ENCODE data around the gene TMED10. TPM values are rescaled to one million over a fixed set of nuclear protein-coding genes. Genes with fewer than 3 reads are reported as not detected.

The TMED10 gene
- total and polyA plus RNA-seq, 4 experiments from 2014 or later, result 202 to 425 (median 278) TPM

- no peaks in the 10 kb centered on the region for H3K9me3 ChIP-seq (ENCODE audit: control insufficient read depth in 1 of 2, low read length in 2 of 2)
- intact Hi-C loops (cut with micrococcal nuclease), result no loop called here
- CTCF ChIA-PET (ENCODE audit: partially characterized antibody), result no interaction called here
- no peak overlapping the region for H3K4me3 ChIP-seq (ENCODE audit: low read length in 2 of 2)
- POLR2A ChIA-PET (ENCODE audit: partially characterized antibody), result interaction anchor here (1.0 to 1.6 kb wide), 3 partner anchors 14 to 42 kb away, joined by 3 to 6 read pairs (median 5); no protein-coding TSS in a partner anchor
- H3K27me3 Mint-ChIP-seq, result peaks cover 0 to 4% of the 10 kb centered on the region in 2 donors
- peaks cover 24% of the 10 kb centered on the region for H3K4me1 ChIP-seq (ENCODE audit: insufficient read depth, low read length)
- no peaks in the 10 kb centered on the region for H3K9me3 Mint-ChIP-seq
- no peaks in the 10 kb centered on the region for H3K27me3 ChIP-seq (ENCODE audit: insufficient read depth, low read length)
- peak overlapping the region in 1 of 8 donors; percentile 32 for H3K4me3 Mint-ChIP-seq
- H3K4me1 Mint-ChIP-seq, result peaks cover 13 to 38% (median 24%) of the 10 kb centered on the region in 4 donors
- H3K36me3 Mint-ChIP-seq, result no peaks in the 10 kb centered on the region
- H3K36me3 ChIP-seq (ENCODE audit: insufficient read depth, low read length), result no peaks in the 10 kb centered on the region
- H3K27ac Mint-ChIP-seq, result peak overlapping the region in 1 of 7 donors; percentile 17
- DNase-seq, result no peak
- no peak overlapping the region for H3K27ac ChIP-seq (ENCODE audit: low read depth, low read length)
These were observed 40.1 kb upstream of the TMED10 start for GRCh38 chr14:75216427-75217006.

GRCh38 chr14:75215520-75215919 is 39.1 kb upstream of the TMED10 start:
- Histone ChIP-seq H3K9me3 (ENCODE audit: control insufficient read depth in 1 of 2, low read length in 2 of 2) (no peaks in the 10 kb centered on the region), H3K27me3 (ENCODE audit: insufficient read depth, low read length) (no peaks in the 10 kb centered on the region), H3K4me1 (ENCODE audit: insufficient read depth, low read length) (peaks cover 24% of the 10 kb centered on the region), H3K36me3 (ENCODE audit: insufficient read depth, low read length) (no peaks in the 10 kb centered on the region), H3K27ac (ENCODE audit: low read depth, low read length) (no peak overlapping the region), H3K4me3 (ENCODE audit: low read length in 2 of 2) (no peak overlapping the region)
- Mint-ChIP-seq H3K4me3 (peak overlapping the region in 7 of 8 donors; percentile 49 to 87 (median 75)), H3K9me3 (no peaks in the 10 kb centered on the region), H3K27ac (peak overlapping the region in 5 of 7 donors; percentile 39 to 92 (median 58)), H3K36me3 (no peaks in the 10 kb centered on the region), H3K27me3 (peaks cover 0 to 4% of the 10 kb centered on the region in 2 donors), H3K4me1 (peaks cover 13 to 42% (median 24%) of the 10 kb centered on the region in 4 donors)
- DNase-seq, result no peak
- POLR2A ChIA-PET (ENCODE audit: partially characterized antibody), result interaction anchor here (1.0 to 1.6 kb wide), 2 partner anchors 15 to 33 kb away, joined by 3 to 6 read pairs; no protein-coding TSS in a partner anchor
- intact Hi-C loops (cut with micrococcal nuclease), result no loop called here
- CTCF ChIA-PET (ENCODE audit: partially characterized antibody), result no interaction called here

GRCh38 chr14:75214558-75214957 is 38.1 kb upstream of the TMED10 start:
- no peaks in the 10 kb centered on the region for H3K36me3 ChIP-seq (ENCODE audit: insufficient read depth, low read length)
- intact Hi-C loops (cut with micrococcal nuclease), result no loop called here
- H3K4me3 ChIP-seq (ENCODE audit: low read length in 2 of 2), result no peak overlapping the region
- no peaks in the 10 kb centered on the region for H3K9me3 ChIP-seq (ENCODE audit: control insufficient read depth in 1 of 2, low read length in 2 of 2)
- Mint-ChIP-seq H3K36me3 (no peaks in the 10 kb centered on the region), H3K4me1 (peaks cover 13 to 42% (median 24%) of the 10 kb centered on the region in 4 donors), H3K27me3 (peaks cover 0 to 4% of the 10 kb centered on the region in 2 donors), H3K9me3 (no peaks in the 10 kb centered on the region), H3K27ac (peak overlapping the region in 3 of 7 donors; percentile 1 to 55 (median 27)), H3K4me3 (peak overlapping the region in 6 of 8 donors; percentile 31 to 68 (median 45))
- ChIA-PET POLR2A (ENCODE audit: partially characterized antibody) (interaction anchor here (1.0 kb wide), 1 partner anchor 34 kb away, joined by 3 read pairs; no protein-coding TSS in a partner anchor), CTCF (ENCODE audit: partially characterized antibody) (interaction anchor here (0.7 kb wide), 2 partner anchors 14 to 18 kb away, joined by 3 to 4 read pairs; no protein-coding TSS in a partner anchor)
- no peak overlapping the region for H3K27ac ChIP-seq (ENCODE audit: low read depth, low read length)
- H3K4me1 ChIP-seq (ENCODE audit: insufficient read depth, low read length), result peaks cover 24% of the 10 kb centered on the region
- H3K27me3 ChIP-seq (ENCODE audit: insufficient read depth, low read length), result no peaks in the 10 kb centered on the region
- no peak for DNase-seq

GRCh38 chr14:75213172-75213571 is 36.8 kb upstream of the TMED10 start:
- peaks cover 24% of the 10 kb centered on the region for H3K4me1 ChIP-seq (ENCODE audit: insufficient read depth, low read length)
- Mint-ChIP-seq H3K36me3 (no peaks in the 10 kb centered on the region), H3K4me3 (no peak overlapping the region), H3K9me3 (no peaks in the 10 kb centered on the region), H3K27me3 (peaks cover 0 to 4% of the 10 kb centered on the region in 2 donors), H3K27ac (peak overlapping the region in 2 of 7 donors; percentile 25 to 39), H3K4me1 (peaks cover 13 to 42% (median 24%) of the 10 kb centered on the region in 4 donors)
- ChIA-PET POLR2A (ENCODE audit: partially characterized antibody) (no interaction called here), CTCF (ENCODE audit: partially characterized antibody) (no interaction called here)
- H3K36me3 ChIP-seq (ENCODE audit: insufficient read depth, low read length), result no peaks in the 10 kb centered on the region
- H3K9me3 ChIP-seq (ENCODE audit: control insufficient read depth in 1 of 2, low read length in 2 of 2), result no peaks in the 10 kb centered on the region
- DNase-seq, result no peak
- no peak overlapping the region for H3K27ac ChIP-seq (ENCODE audit: low read depth, low read length)
- H3K27me3 ChIP-seq (ENCODE audit: insufficient read depth, low read length), result no peaks in the 10 kb centered on the region
- intact Hi-C loops (cut with micrococcal nuclease), result no loop called here
- H3K4me3 ChIP-seq (ENCODE audit: low read length in 2 of 2), result no peak overlapping the region

GRCh38 chr14:75208843-75209242 is 32.4 kb upstream of the TMED10 start:
- no peaks in the 10 kb centered on the region for H3K9me3 Mint-ChIP-seq
- POLR2A ChIA-PET (ENCODE audit: partially characterized antibody), result no interaction called here
- no peaks in the 10 kb centered on the region for H3K9me3 ChIP-seq (ENCODE audit: control insufficient read depth in 1 of 2, low read length in 2 of 2)
- no peak overlapping the region for H3K4me3 ChIP-seq (ENCODE audit: low read length in 2 of 2)
- H3K4me1 Mint-ChIP-seq, result peaks cover 4 to 27% (median 14%) of the 10 kb centered on the region in 4 donors
- H3K4me3 Mint-ChIP-seq, result no peak overlapping the region
- no peaks in the 10 kb centered on the region for H3K36me3 Mint-ChIP-seq
- peaks cover 9% of the 10 kb centered on the region for H3K4me1 ChIP-seq (ENCODE audit: insufficient read depth, low read length)
- intact Hi-C loops (cut with micrococcal nuclease), result no loop called here
- no peak for DNase-seq
- no peaks in the 10 kb centered on the region for H3K27me3 ChIP-seq (ENCODE audit: insufficient read depth, low read length)
- CTCF ChIA-PET (ENCODE audit: partially characterized antibody), result no interaction called here
- no peak overlapping the region for H3K27ac ChIP-seq (ENCODE audit: low read depth, low read length)
- H3K27ac Mint-ChIP-seq, result peak overlapping the region in 1 of 7 donors; percentile 25
- H3K27me3 Mint-ChIP-seq, result no peaks in the 10 kb centered on the region
- no peaks in the 10 kb centered on the region for H3K36me3 ChIP-seq (ENCODE audit: insufficient read depth, low read length)

GRCh38 chr14:75206190-75206589 is 29.8 kb upstream of the TMED10 start:
- H3K36me3 Mint-ChIP-seq, result no peaks in the 10 kb centered on the region
- ChIA-PET CTCF (ENCODE audit: partially characterized antibody) (interaction anchor here (0.7 kb wide), 1 partner anchor 63 kb away, joined by 3 read pairs; no protein-coding TSS in a partner anchor), POLR2A (ENCODE audit: partially characterized antibody) (no interaction called here)
- H3K27me3 Mint-ChIP-seq, result no peaks in the 10 kb centered on the region
- no peaks in the 10 kb centered on the region for H3K9me3 Mint-ChIP-seq
- Histone ChIP-seq H3K27me3 (ENCODE audit: insufficient read depth, low read length) (no peaks in the 10 kb centered on the region), H3K27ac (ENCODE audit: low read depth, low read length) (no peak overlapping the region), H3K9me3 (ENCODE audit: control insufficient read depth in 1 of 2, low read length in 2 of 2) (no peaks in the 10 kb centered on the region), H3K4me3 (ENCODE audit: low read length in 2 of 2) (no peak overlapping the region), H3K4me1 (ENCODE audit: insufficient read depth, low read length) (peaks cover 11% of the 10 kb centered on the region), H3K36me3 (ENCODE audit: insufficient read depth, low read length) (no peaks in the 10 kb centered on the region)
- peak overlapping the region in 3 of 7 donors; percentile 13 to 37 (median 32) for H3K27ac Mint-ChIP-seq
- peaks cover 4 to 22% (median 11%) of the 10 kb centered on the region in 4 donors for H3K4me1 Mint-ChIP-seq
- intact Hi-C loops (cut with micrococcal nuclease), result no loop called here
- no peak overlapping the region for H3K4me3 Mint-ChIP-seq
- no peak for DNase-seq

- no peak overlapping the region for H3K4me3 Mint-ChIP-seq
- Histone ChIP-seq H3K4me3 (ENCODE audit: low read length in 2 of 2) (no peak overlapping the region), H3K4me1 (ENCODE audit: insufficient read depth, low read length) (peaks cover 11% of the 10 kb centered on the region), H3K9me3 (ENCODE audit: control insufficient read depth in 1 of 2, low read length in 2 of 2) (no peaks in the 10 kb centered on the region), H3K36me3 (ENCODE audit: insufficient read depth, low read length) (no peaks in the 10 kb centered on the region), H3K27ac (ENCODE audit: low read depth, low read length) (no peak overlapping the region), H3K27me3 (ENCODE audit: insufficient read depth, low read length) (no peaks in the 10 kb centered on the region)
- CTCF ChIA-PET (ENCODE audit: partially characterized antibody), result interaction anchor here (0.7 to 1.1 kb wide), 2 partner anchors 64 to 283 kb away, joined by 3 read pairs; no protein-coding TSS in a partner anchor
- DNase-seq, result no peak
- H3K27me3 Mint-ChIP-seq, result no peaks in the 10 kb centered on the region
- POLR2A ChIA-PET (ENCODE audit: partially characterized antibody), result no interaction called here
- intact Hi-C loops (cut with micrococcal nuclease), result no loop called here
- peaks cover 4 to 18% (median 11%) of the 10 kb centered on the region in 4 donors for H3K4me1 Mint-ChIP-seq
- H3K36me3 Mint-ChIP-seq, result no peaks in the 10 kb centered on the region
- H3K9me3 Mint-ChIP-seq, result no peaks in the 10 kb centered on the region
- peak overlapping the region in 2 of 7 donors; percentile 20 to 48 for H3K27ac Mint-ChIP-seq
These were observed 29.2 kb upstream of the TMED10 start for GRCh38 chr14:75205591-75205990.
